HepG2 (cell line): ENCODE data around the gene BASP1. TPM values are rescaled to one million over a fixed set of nuclear protein-coding genes. Genes with fewer than 3 reads are reported as not detected.

Source experiments
- ATAC-seq: fragments of 200-7000 bp; cut with Tn5 transposase; 3 replicates; pipeline ENCODE4 v1.9.1; 2020; ENCODE audit warnings: mild to moderate bottlenecking, moderate library complexity
- BruUV-seq: library from RNA; stranded (reverse); fragments of 400-500 nt; replicated peaks from 2 replicates; lab custom pipeline; 2021; lab: Mats Ljungman, UMichigan
- CTCF ChIA-PET: fragments of 300-600 bp; formaldehyde crosslinking; extraction: SDS; loops from one replicate; lab custom pipeline; 2021; ENCODE audit warnings: low total read pairs, inconsistent platforms, low intra/inter-chr PET ratio; lab: Yijun Ruan, JAX
- POLR2A ChIA-PET: fragments of 350-600 bp; sonication (Branson Sonifier 250); formaldehyde crosslinking; loops from one replicate; lab custom pipeline; 2020; ENCODE audit warnings: antibody characterized with exemption, inconsistent platforms; lab: Yijun Ruan, JAX
- DNase-seq: peaks from one replicate; pipeline ENCODE4 v3.0.0-alpha.2; 2015; ENCODE audit warnings: low spot score
- FAIRE-seq: peaks from 3 replicates; lab custom pipeline; 2011; peaks lifted over from hg19 to GRCh38; lab: Jason Lieb, UNC
- H2AFZ ChIP-seq: one replicate; pipeline ENCODE4 v1.6.1; 2011; ENCODE audit warnings: low read length, inconsistent platforms
- H3K27ac ChIP-seq: fragments of 300-600 bp; 3 replicates; pipeline ENCODE4 v1.8.0; 2011; ENCODE audit warnings: mixed run types, mild to moderate bottlenecking, mixed read lengths, low read length, inconsistent platforms; ENCODE audit not compliant: insufficient read depth; ENCODE audit errors: extremely low read length
- H3K27me3 ChIP-seq, 2 experiments: fragments of 200-600 bp in 1 of 2; 2 replicates in 1 of 2; 3 replicates in 1 of 2; pipeline versions ENCODE4 v1.6.0 to v1.8.0; 2011; ENCODE audit warnings: low read length in 2 of 2, mild to moderate bottlenecking in 2 of 2, moderate library complexity in 2 of 2, inconsistent platforms in 1 of 2; ENCODE audit not compliant: insufficient read depth in 2 of 2, control insufficient read depth in 1 of 2
- H3K36me3 ChIP-seq, 2 experiments: fragments of 200-600 bp in 1 of 2; replicated peaks in 1 of 2; 2 replicates in 1 of 2; 3 replicates in 1 of 2; pipeline versions ENCODE4 v1.5.1 to v1.8.0; 2011; ENCODE audit warnings: low read length in 2 of 2, inconsistent platforms in 1 of 2; ENCODE audit not compliant: insufficient read depth in 2 of 2, control insufficient read depth in 1 of 2
- H3K4me1 ChIP-seq: 2 replicates; pipeline ENCODE4 v1.5.1; 2012; ENCODE audit warnings: low read length, inconsistent platforms; ENCODE audit not compliant: insufficient read depth
- H3K4me2 ChIP-seq: 2 replicates; pipeline ENCODE4 v1.6.0; 2011; ENCODE audit warnings: low read depth, low read length, inconsistent platforms
- H3K4me3 ChIP-seq, 3 experiments: fragments of 200-600 bp in 1 of 3; sonication (generic), shearing (Covaris generic) in 1 of 3; replicated peaks in 1 of 3; 2 replicates each; pipeline ENCODE4 v1.5.1; 2011 to 2016; ENCODE audit warnings: low read length in 3 of 3, inconsistent platforms in 2 of 3, low read depth in 2 of 3, mild to moderate bottlenecking in 2 of 3, control low read depth in 1 of 3, mixed read lengths in 1 of 3; ENCODE audit not compliant: insufficient read depth in 1 of 3
- H3K79me2 ChIP-seq: one replicate; pipeline ENCODE4 v1.6.1; 2011; ENCODE audit warnings: low read length, inconsistent platforms; ENCODE audit not compliant: insufficient read depth
- H3K9ac ChIP-seq: 2 replicates; pipeline ENCODE4 v1.6.0; 2011; ENCODE audit warnings: mild to moderate bottlenecking, low read depth, low read length, inconsistent platforms; ENCODE audit not compliant: insufficient read depth
- H3K9me3 ChIP-seq: 2 replicates; pipeline ENCODE4 v1.5.1; 2012; ENCODE audit warnings: mild to moderate bottlenecking, low read length
- H4K20me1 ChIP-seq: 2 replicates; pipeline ENCODE4 v1.6.0; 2011; ENCODE audit warnings: inconsistent platforms, mild to moderate bottlenecking, low read length, moderate library complexity; ENCODE audit not compliant: insufficient read depth
- BATF2 ChIP-seq: sonication (generic); formaldehyde crosslinking; IDR thresholded peaks from 2 replicates; pipeline ENCODE4 v1.8.0; 2022; ENCODE audit warnings: mild to moderate bottlenecking, missing genetic modification reagents, moderate library complexity
- CBX2 ChIP-seq, 2 experiments: fragments of 200-600 bp in 1 of 2; sonication (generic); formaldehyde crosslinking in 1 of 2; IDR thresholded peaks; 2 replicates each; pipeline versions ENCODE4 v1.7.0 to v1.8.1; 2018 to 2022; ENCODE audit warnings: low read depth in 2 of 2, low read length in 1 of 2, mild to moderate bottlenecking in 1 of 2, missing genetic modification reagents in 1 of 2
- ISL2 ChIP-seq: sonication (generic); formaldehyde crosslinking; IDR thresholded peaks from 2 replicates; pipeline ENCODE4 v1.5.0; 2020; ENCODE audit warnings: missing genetic modification reagents
- JUND ChIP-seq: sonication (generic); formaldehyde crosslinking; IDR thresholded peaks from 2 replicates; pipeline ENCODE4 v1.8.0; 2022; ENCODE audit warnings: mild to moderate bottlenecking, missing genetic modification reagents
- NFATC3 ChIP-seq: sonication (generic); formaldehyde crosslinking; IDR thresholded peaks from 2 replicates; pipeline ENCODE4 v1.5.1; 2020; ENCODE audit warnings: mild to moderate bottlenecking, missing genetic modification reagents
- NFRKB ChIP-seq: fragments of 450-650 bp; IDR thresholded peaks from 2 replicates; pipeline ENCODE4 v1.6.1; 2017
- PHF5A ChIP-seq: IDR thresholded peaks from one replicate; pipeline ENCODE4 v1.6.1; 2018; ENCODE audit warnings: low read depth, missing genetic modification reagents; ENCODE audit not compliant: unreplicated experiment
- ZBTB1 ChIP-seq: sonication (generic); formaldehyde crosslinking; IDR thresholded peaks from 2 replicates; pipeline ENCODE4 v1.4.0; 2020; ENCODE audit warnings: missing genetic modification reagents, borderline replicate concordance
- ZBTB49 ChIP-seq: sonication (generic); formaldehyde crosslinking; IDR thresholded peaks from 2 replicates; pipeline ENCODE4 v1.4.0; 2020; ENCODE audit warnings: missing genetic modification reagents, borderline replicate concordance
- ZNF446 ChIP-seq: sonication (generic); formaldehyde crosslinking; IDR thresholded peaks from 2 replicates; pipeline ENCODE4 v1.5.0; 2020; ENCODE audit warnings: mild to moderate bottlenecking, missing genetic modification reagents
- ZNF563 ChIP-seq: sonication (generic); formaldehyde crosslinking; IDR thresholded peaks from 2 replicates; pipeline ENCODE4 v1.8.0; 2022; ENCODE audit warnings: mild to moderate bottlenecking, moderate library complexity, missing genetic modification reagents
- WGBS: methylation state at CpG from one replicate; pipeline ENCODE4 v1.1.6; 2017; ENCODE audit warnings: low lambda C conversion rate; 5-methylcytosine and 5-hydroxymethylcytosine counted together
- in situ Hi-C: cut with HindIII; loops from 2 replicates; pipeline ENCODE4 v1.10.0; 2017; ENCODE audit warnings: low pct_unique_long_range_greater_than_20kb; ENCODE audit not compliant: extremely low pct_ligation_motif_present
- intact Hi-C: fragments of 100-400 bp; cut with micrococcal nuclease; formaldehyde crosslinking; loops from one replicate; pipeline ENCODE4 v1.10.0; 2022; ENCODE audit not compliant: unreplicated experiment
- polyA plus RNA-seq, 8 experiments: library from polyadenylated mRNA; depleted of rRNA in 3 of 8; stranded (reverse) in 7 of 8; unstranded in 1 of 8; fragments of >200 nt; fragmentation: Illumina TruSeq in 4 of 8; extraction: Trizol in 4 of 8; gene quantifications; 2 replicates each; pipeline versions ENCODE4 v1.2.1 to v1.2.3, GENCODE V29; 2011 to 2016; ENCODE audit warnings: low read depth in 4 of 8, missing spikeins in 1 of 8, mixed read lengths in 1 of 8; ENCODE audit not compliant: insufficient read depth in 1 of 8
- total RNA-seq, 5 experiments: library from RNA; depleted of rRNA; stranded (reverse); fragments of >200 nt; fragmentation: Illumina TruSeq; extraction: Trizol; gene quantifications; 2 replicates each; pipeline ENCODE4 v1.2.3, GENCODE V29; 2016; ENCODE audit warnings: low read depth in 1 of 5

Gene BASP1
- total and polyA plus RNA-seq, 2 of the 13 experiments (the other 11 are each of a cell fraction or from before 2014, with no cell fraction given), result 0.04 TPM; not detected in 1

DNA sequence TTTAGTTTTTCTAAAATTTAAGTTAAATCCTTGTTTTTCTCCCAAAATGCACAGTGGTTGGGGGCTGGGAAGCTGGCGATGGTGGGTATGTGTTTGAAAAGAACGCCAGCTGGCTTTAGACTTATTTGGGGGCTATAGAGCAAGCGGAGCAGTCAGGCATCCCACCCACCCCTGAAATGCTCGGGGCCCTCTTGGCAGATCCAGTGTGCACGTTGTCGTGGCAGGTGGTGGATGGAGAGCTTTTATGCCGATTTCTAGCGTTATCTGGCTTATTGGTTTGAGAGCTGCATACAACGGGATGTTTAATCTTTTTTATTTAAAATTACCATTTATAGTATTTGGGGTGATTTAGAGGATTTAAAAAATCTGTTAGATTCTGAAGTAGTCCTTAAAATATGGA is 8.1 kb downstream of the BASP1 start (continued):
- TF ChIP-seq ZNF563 (CRISPR knock-in tag) (no peak), ZNF446 (CRISPR knock-in tag) (no peak), ZBTB1 (CRISPR knock-in tag) (no peak), NFATC3 (CRISPR knock-in tag) (no peak), NFRKB (no peak), BATF2 (CRISPR knock-in tag) (no peak)

DNA sequence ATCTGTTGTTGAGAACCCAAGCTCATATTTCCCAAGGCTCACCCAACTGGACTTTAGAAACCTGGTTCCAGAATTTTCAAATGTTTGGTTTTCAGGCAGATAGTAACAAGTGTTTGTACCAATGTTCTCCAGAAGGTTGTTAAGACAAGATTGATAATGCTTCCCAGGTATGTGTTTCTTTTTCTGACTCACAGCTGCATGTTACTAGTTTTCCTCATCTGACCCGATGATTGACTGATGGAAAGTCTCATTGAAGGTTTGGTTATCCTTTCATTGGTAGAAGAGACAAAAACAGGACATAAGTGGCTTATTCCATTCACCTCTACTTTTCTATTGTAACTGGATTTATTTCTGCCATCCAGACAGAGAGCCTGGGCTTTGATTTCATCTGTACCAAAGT is 10.4 kb downstream of the BASP1 start:
- ChIA-PET CTCF (no interaction called here), POLR2A (no interaction called here)
- FAIRE-seq (no peak), ATAC-seq (no peak), DNase-seq (no peak)
- Histone ChIP-seq H3K36me3 (no peaks in the 10 kb centered on the region), H3K9ac (no peak overlapping the region), H4K20me1 (no peaks in the 10 kb centered on the region), H3K4me3 (no peak overlapping the region), H2AFZ (no peak overlapping the region), H3K27me3 (no peaks in the 10 kb centered on the region; a peak in 1 of 5 replicates), H3K27ac (no peak overlapping the region), H3K79me2 (no peaks in the 10 kb centered on the region), H3K4me1 (no peaks in the 10 kb centered on the region), H3K4me2 (no peak overlapping the region), H3K9me3 (no peaks in the 10 kb centered on the region)
- TF ChIP-seq CBX2 (IDR thresholded peaks at IDR 0.05; ENCODE audit: low read depth, low read length) (no peak), CBX2 (CRISPR knock-in tag; IDR thresholded peaks at IDR 0.05; ENCODE audit: low read depth) (no peak), ISL2 (CRISPR knock-in tag) (no peak), JUND (no peak), PHF5A (CRISPR knock-in tag) (no peak), ZBTB49 (CRISPR knock-in tag) (no peak)
- intact Hi-C loops, result no loop called here
- no TSS peak for BruUV-seq
- in situ Hi-C loops, result no loop called here
- 4% methylated on average over 1 of the region's 1 CpG for WGBS
